HL-60 (cell line): ENCODE data around the gene GUSB.
"Not testable (repeated sequence)": the region's sequence is repeated elsewhere in the genome, so short reads cannot be mapped to it uniquely, and the experiment has no call there.

Experiments used
- DNase-seq, 2 experiments: peaks; one replicate each; pipeline ENCODE4 v3.0.0-alpha.2; 2010 to 2020; ENCODE audit warnings: low read depth in 1 of 2, low spot score in 1 of 2
- H3K27ac ChIP-seq: fragments of 250-450 bp; sonication (Bioruptor Pico); replicated peaks from 2 replicates; pipeline ENCODE4 v1.5.1; 2020; ENCODE audit warnings: mild to moderate bottlenecking, moderate library complexity
- H3K27me3 ChIP-seq: fragments of 250-450 bp; sonication (Bioruptor Pico); 2 replicates; pipeline ENCODE4 v1.5.1; 2021; ENCODE audit warnings: mild to moderate bottlenecking, moderate library complexity; ENCODE audit not compliant: insufficient read depth, poor library complexity, severe bottlenecking
- H3K4me3 ChIP-seq: replicated peaks from 2 replicates; pipeline ENCODE4 v1.5.1; 2011; ENCODE audit warnings: mild to moderate bottlenecking, control low read depth, low read length; ENCODE audit not compliant: insufficient read depth
- GABPA ChIP-seq: IDR thresholded peaks from 2 replicates; pipeline ENCODE4 v1.6.1; 2012; ENCODE audit warnings: low read depth
- POLR2AphosphoS5 ChIP-seq: IDR thresholded peaks from 2 replicates; pipeline ENCODE4 v1.6.1; 2012; ENCODE audit warnings: low read depth
- SPI1 ChIP-seq: IDR thresholded peaks from 2 replicates; pipeline ENCODE4 v1.6.1; 2012; ENCODE audit warnings: low read depth, mild to moderate bottlenecking, borderline replicate concordance
- TF ChIP-seq, protein P1 (sequence below): IDR thresholded peaks from 2 replicates; pipeline ENCODE4 v1.6.1; 2012; ENCODE audit warnings: low read depth; ENCODE audit not compliant: insufficient replicate concordance
- TF ChIP-seq, protein P2 (sequence below): IDR thresholded peaks from one replicate; pipeline ENCODE4 v1.5.1; 2011; ENCODE audit warnings: low read length, control low read depth, inconsistent platforms; ENCODE audit not compliant: insufficient read depth

GUSB gene

DNA sequence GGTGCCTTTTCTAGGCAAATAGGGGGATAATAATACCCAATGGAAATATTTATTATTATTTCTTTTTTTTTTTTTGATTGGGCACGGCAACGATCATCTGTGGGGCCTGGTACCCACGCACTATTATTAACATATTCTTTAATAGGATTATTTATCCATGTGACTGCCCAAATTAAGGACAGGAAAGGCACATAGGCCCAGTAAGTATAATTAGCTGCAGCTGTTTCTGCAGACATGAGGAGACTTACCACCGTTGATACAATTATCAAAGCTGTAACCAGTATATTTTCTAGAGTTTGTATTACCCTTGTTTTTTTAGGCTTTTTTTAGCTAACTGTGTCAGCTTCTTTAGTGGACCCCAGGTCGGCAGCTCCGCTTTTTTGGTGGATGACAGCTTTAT, 25.2 kb upstream of the GUSB start:
- H3K4me3 ChIP-seq, result no peak overlapping the region
- H3K27me3 ChIP-seq, result no peaks in the 10 kb centered on the region
- H3K27ac ChIP-seq, result no peak overlapping the region
- DNase-seq, result no peak
- TF ChIP-seq SPI1 (no peak), GABPA (no peak), POLR2AphosphoS5 (no peak)
- TF ChIP-seq, protein P1, sequence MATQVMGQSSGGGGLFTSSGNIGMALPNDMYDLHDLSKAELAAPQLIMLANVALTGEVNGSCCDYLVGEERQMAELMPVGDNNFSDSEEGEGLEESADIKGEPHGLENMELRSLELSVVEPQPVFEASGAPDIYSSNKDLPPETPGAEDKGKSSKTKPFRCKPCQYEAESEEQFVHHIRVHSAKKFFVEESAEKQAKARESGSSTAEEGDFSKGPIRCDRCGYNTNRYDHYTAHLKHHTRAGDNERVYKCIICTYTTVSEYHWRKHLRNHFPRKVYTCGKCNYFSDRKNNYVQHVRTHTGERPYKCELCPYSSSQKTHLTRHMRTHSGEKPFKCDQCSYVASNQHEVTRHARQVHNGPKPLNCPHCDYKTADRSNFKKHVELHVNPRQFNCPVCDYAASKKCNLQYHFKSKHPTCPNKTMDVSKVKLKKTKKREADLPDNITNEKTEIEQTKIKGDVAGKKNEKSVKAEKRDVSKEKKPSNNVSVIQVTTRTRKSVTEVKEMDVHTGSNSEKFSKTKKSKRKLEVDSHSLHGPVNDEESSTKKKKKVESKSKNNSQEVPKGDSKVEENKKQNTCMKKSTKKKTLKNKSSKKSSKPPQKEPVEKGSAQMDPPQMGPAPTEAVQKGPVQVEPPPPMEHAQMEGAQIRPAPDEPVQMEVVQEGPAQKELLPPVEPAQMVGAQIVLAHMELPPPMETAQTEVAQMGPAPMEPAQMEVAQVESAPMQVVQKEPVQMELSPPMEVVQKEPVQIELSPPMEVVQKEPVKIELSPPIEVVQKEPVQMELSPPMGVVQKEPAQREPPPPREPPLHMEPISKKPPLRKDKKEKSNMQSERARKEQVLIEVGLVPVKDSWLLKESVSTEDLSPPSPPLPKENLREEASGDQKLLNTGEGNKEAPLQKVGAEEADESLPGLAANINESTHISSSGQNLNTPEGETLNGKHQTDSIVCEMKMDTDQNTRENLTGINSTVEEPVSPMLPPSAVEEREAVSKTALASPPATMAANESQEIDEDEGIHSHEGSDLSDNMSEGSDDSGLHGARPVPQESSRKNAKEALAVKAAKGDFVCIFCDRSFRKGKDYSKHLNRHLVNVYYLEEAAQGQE, result no peak
- TF ChIP-seq, protein P2, sequence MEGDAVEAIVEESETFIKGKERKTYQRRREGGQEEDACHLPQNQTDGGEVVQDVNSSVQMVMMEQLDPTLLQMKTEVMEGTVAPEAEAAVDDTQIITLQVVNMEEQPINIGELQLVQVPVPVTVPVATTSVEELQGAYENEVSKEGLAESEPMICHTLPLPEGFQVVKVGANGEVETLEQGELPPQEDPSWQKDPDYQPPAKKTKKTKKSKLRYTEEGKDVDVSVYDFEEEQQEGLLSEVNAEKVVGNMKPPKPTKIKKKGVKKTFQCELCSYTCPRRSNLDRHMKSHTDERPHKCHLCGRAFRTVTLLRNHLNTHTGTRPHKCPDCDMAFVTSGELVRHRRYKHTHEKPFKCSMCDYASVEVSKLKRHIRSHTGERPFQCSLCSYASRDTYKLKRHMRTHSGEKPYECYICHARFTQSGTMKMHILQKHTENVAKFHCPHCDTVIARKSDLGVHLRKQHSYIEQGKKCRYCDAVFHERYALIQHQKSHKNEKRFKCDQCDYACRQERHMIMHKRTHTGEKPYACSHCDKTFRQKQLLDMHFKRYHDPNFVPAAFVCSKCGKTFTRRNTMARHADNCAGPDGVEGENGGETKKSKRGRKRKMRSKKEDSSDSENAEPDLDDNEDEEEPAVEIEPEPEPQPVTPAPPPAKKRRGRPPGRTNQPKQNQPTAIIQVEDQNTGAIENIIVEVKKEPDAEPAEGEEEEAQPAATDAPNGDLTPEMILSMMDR, result no peak

DNA sequence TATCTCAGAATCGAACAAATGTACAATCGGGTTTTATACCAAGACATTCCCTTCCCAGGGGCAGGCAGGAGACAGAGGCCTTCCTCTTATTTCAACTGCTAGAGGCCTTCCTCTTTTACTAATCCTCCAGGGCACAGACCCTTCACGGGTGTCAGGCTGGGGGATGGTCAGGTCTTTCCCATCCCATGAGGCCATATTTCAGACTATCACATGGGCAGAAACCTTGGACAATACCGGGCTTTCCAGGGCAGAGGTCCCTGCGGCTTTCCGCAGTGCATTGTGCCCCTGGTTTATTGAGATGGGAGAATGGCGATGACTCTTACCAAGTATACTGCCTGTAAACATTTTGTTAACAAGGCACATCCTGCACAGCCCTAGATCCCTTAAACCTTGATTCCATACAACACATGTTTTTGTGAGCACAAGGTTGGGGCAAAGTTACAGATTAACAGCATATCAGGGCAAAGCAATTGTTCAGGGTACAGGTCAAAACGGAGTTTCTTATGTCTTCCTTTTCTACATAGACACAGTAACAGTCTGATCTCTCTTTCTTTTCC, 23.2 kb upstream of the GUSB start:
- DNase-seq, result peak in 1 of 2 experiments; percentile 56
- not testable (repeated sequence) for H3K27ac ChIP-seq, H3K27me3 ChIP-seq, H3K4me3 ChIP-seq
- TF ChIP-seq SPI1, result peak; percentile 96

DNA sequence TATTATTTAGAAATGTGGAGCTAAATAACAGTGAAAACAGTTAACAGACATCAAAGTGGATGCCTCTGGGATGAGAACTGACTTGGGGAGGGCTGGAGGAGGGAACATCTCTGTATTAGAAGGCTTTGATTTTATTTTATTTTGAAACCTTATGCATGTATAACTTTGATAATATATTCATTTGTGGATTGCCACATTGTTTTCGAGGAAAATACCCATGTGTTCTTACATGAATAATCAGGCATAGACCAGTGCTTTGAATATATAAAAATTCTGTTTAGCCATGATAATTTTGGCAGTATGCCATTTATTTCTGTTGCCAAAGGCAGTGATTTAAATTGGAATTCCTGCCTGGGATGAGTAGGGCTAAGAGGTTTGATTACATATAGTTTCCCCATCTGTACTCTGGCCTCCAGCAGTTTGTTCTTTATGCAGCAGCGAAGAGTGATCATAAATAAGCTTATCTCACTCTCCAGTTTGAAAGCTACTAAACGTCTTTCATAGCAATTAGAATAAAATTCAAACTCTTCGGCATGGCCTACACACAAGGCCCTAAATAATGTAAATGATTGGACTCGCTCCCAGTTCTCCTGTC, 18.9 kb upstream of the GUSB start:
- not testable (repeated sequence) for H3K27me3 ChIP-seq, H3K4me3 ChIP-seq, DNase-seq, H3K27ac ChIP-seq

DNA sequence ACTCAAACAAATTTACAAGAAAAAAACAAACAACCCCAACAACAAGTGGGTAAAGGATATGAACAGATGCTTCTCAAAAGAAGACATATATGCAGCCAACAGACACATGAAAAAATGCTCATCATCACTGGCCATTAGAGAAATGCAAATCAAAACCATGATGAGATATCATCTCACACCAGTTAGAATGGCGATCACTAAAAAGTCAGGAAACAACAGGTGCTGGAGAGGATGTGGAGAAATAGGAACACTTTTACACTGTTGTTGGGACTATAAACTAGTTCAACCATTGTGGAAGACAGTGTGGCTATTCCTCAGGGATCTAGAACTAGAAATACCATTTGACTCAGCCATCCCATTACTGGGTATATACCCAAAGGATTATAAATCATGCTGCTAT, 13.0 kb upstream of the GUSB start:
- not testable (repeated sequence) for H3K4me3 ChIP-seq, H3K27ac ChIP-seq, DNase-seq, H3K27me3 ChIP-seq

DNA sequence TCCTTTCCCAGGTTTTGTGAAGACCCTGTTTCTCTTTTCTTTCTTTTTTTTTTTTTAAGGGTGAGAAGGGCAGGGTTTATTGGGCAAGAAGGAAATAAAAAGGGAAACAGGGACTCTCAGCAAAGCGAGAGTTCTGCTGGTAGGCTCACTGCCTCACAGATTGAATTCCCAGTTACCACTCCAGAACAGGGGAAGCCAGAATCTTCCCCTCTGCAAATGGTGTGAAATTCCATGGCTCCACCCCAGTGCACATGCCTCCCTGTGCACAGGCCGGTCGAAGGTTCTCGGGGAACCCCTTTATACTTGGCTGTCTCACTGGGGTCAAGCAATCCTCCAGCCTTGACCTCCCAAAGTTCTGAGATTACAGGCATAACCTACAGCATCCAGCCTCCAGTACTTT, 10.5 kb upstream of the GUSB start:
- TF ChIP-seq, protein P2, result no peak
- TF ChIP-seq GABPA (no peak), POLR2AphosphoS5 (no peak), SPI1 (no peak)
- TF ChIP-seq, protein P1, result no peak
- H3K27me3 ChIP-seq, result no peaks in the 10 kb centered on the region
- no peak overlapping the region for H3K4me3 ChIP-seq
- H3K27ac ChIP-seq, result no peak overlapping the region
- no peak for DNase-seq

DNA sequence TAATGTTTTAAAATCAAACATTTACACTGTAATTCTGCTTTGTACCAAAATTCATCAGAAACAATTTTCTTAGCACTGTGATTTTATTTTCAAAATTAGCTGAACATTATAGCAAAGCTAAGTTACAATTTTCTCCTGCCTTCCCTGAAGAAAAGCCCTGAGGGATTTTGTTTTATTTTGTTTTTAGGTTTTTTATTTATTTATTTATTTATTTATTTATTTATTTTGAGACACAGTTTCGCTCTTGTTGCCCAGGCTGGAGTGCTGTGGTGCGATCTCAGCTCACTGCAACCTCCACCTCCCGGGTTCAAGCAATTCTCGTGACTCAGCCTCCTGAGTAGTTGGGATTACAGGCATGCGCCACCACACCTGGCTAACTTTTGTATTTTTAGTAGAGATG, 9.8 kb upstream of the GUSB start:
- H3K27ac ChIP-seq, H3K4me3 ChIP-seq: not testable (repeated sequence)

More for the DNA sequence above, 9.8 kb upstream of the GUSB start:
- DNase-seq, H3K27me3 ChIP-seq: not testable (repeated sequence)
